SKM-1 treated with dmso at 0.1 percent for 144 hours (cell line): ENCODE results near the gene TMEM179.
"Not testable (repeated sequence)": the region's sequence is repeated elsewhere in the genome, so short reads cannot be mapped to it uniquely, and the experiment has no call there.

ENCODE experiments used
- DNase-seq: peaks from one replicate; lab custom pipeline; 2025; ENCODE audit not compliant: unreplicated experiment; lab: John Stamatoyannopoulos, UW

The TMEM179 gene

GRCh38 chr14:104604458-104605449 lies at the start of gene TMEM179:
TMEM179 (minus strand) TSS chr14:104604772; CDS start chr14:104604741, 31 bp downstream.
- DNase-seq: no peak

GRCh38 chr14:104654119-104654518 lies 49.5 kb upstream of the TMEM179 start:
- no peak for DNase-seq

- not testable (repeated sequence) for DNase-seq
These were observed 48.8 kb upstream of the TMEM179 start for GRCh38 chr14:104653130-104653920.

- DNase-seq: no peak
These were observed 47.8 kb upstream of the TMEM179 start for GRCh38 chr14:104652386-104652785.

GRCh38 chr14:104651876-104652260 lies 47.3 kb upstream of the TMEM179 start:
- DNase-seq: no peak

- no peak for DNase-seq
These were observed 46.7 kb upstream of the TMEM179 start for GRCh38 chr14:104650981-104651875.

- DNase-seq: no peak
These were observed 45.7 kb upstream of the TMEM179 start for GRCh38 chr14:104650057-104650980.

GRCh38 chr14:104647467-104648043 lies 43.0 kb upstream of the TMEM179 start:
- no peak for DNase-seq

GRCh38 chr14:104644656-104645378 lies 40.2 kb upstream of the TMEM179 start:
- DNase-seq: no peak

GRCh38 chr14:104644091-104644635 lies 39.6 kb upstream of the TMEM179 start:
- DNase-seq: no peak

- DNase-seq: no peak
These were observed 38.7 kb upstream of the TMEM179 start for GRCh38 chr14:104643306-104643705.

- no peak for DNase-seq
These were observed 37.9 kb upstream of the TMEM179 start for GRCh38 chr14:104642540-104642868.

GRCh38 chr14:104641753-104642539 lies 37.4 kb upstream of the TMEM179 start:
- no peak for DNase-seq

- no peak for DNase-seq
These were observed 36.1 kb upstream of the TMEM179 start for GRCh38 chr14:104640681-104641080.

- DNase-seq: peak; percentile 21
These were observed 35.4 kb upstream of the TMEM179 start for GRCh38 chr14:104639885-104640548.

- DNase-seq: no peak
These were observed 34.9 kb upstream of the TMEM179 start for GRCh38 chr14:104639471-104639870.

- DNase-seq: no peak
These were observed 34.4 kb upstream of the TMEM179 start for GRCh38 chr14:104638927-104639450.
